HEK293T (cell line): ENCODE results near the gene TGDS.

Experiments used
- CTCF ChIA-PET: fragments of 350-600 bp; formaldehyde crosslinking; extraction: SDS; loops from one replicate; lab custom pipeline; 2021; ENCODE audit warnings: antibody characterized with exemption, inconsistent platforms; lab: Yijun Ruan, JAX
- POLR2A ChIA-PET: fragments of 350-600 bp; formaldehyde crosslinking; extraction: SDS; loops from one replicate; lab custom pipeline; 2020; ENCODE audit warnings: antibody characterized with exemption, inconsistent platforms; lab: Yijun Ruan, JAX
- DNase-seq: peaks from one replicate; pipeline ENCODE4 v3.0.0; 2012; ENCODE audit warnings: mixed read lengths; ENCODE audit errors: extremely low spot score
- ARNT ChIP-seq: fragments of 450-650 bp; IDR thresholded peaks from 2 replicates; pipeline ENCODE4 v1.6.1; 2017; ENCODE audit warnings: mild to moderate bottlenecking
- BHLHE40 ChIP-seq: fragments of 450-650 bp; IDR thresholded peaks from 2 replicates; pipeline ENCODE4 v1.6.1; 2016; ENCODE audit warnings: mild to moderate bottlenecking, moderate library complexity, borderline replicate concordance
- CTBP1 ChIP-seq: fragments of 450-650 bp; IDR thresholded peaks from 2 replicates; pipeline ENCODE4 v1.6.1; 2016; ENCODE audit warnings: borderline replicate concordance
- ELF4 ChIP-seq: fragments of 450-650 bp; IDR thresholded peaks from 2 replicates; pipeline ENCODE4 v1.6.1; 2017; ENCODE audit warnings: antibody characterized with exemption
- FOXA1 ChIP-seq: fragments of 450-650 bp; IDR thresholded peaks from 2 replicates; pipeline ENCODE4 v1.6.1; 2016; ENCODE audit warnings: mild to moderate bottlenecking
- FOXK2 ChIP-seq: fragments of 450-650 bp; IDR thresholded peaks from 2 replicates; pipeline ENCODE4 v1.6.1; 2016; ENCODE audit warnings: mild to moderate bottlenecking
- FOXM1 ChIP-seq: fragments of 450-650 bp; IDR thresholded peaks from 2 replicates; pipeline ENCODE4 v1.6.1; 2017; ENCODE audit warnings: mild to moderate bottlenecking, borderline replicate concordance
- HDGF ChIP-seq: fragments of 450-650 bp; IDR thresholded peaks from 2 replicates; pipeline ENCODE4 v1.6.1; 2017; ENCODE audit warnings: antibody characterized with exemption, borderline replicate concordance
- L3MBTL2 ChIP-seq: fragments of 450-650 bp; conservative IDR thresholded peaks from 2 replicates; pipeline ENCODE4 v1.6.1; 2016; ENCODE audit warnings: mild to moderate bottlenecking
- LEF1 ChIP-seq: fragments of 450-650 bp; IDR thresholded peaks from 2 replicates; pipeline ENCODE4 v1.6.1; 2017; ENCODE audit warnings: mild to moderate bottlenecking, borderline replicate concordance
- NFRKB ChIP-seq: fragments of 450-650 bp; IDR thresholded peaks from 2 replicates; pipeline ENCODE4 v1.6.1; 2016; ENCODE audit warnings: mild to moderate bottlenecking, moderate library complexity
- PKNOX1 ChIP-seq: fragments of 450-650 bp; IDR thresholded peaks from 2 replicates; pipeline ENCODE4 v1.6.1; 2016
- SP1 ChIP-seq: fragments of 450-650 bp; IDR thresholded peaks from 2 replicates; pipeline ENCODE4 v1.6.1; 2017
- SUZ12 ChIP-seq: fragments of 450-650 bp; IDR thresholded peaks from 2 replicates; pipeline ENCODE4 v1.6.1; 2016; ENCODE audit warnings: mild to moderate bottlenecking
- TARDBP ChIP-seq: fragments of 450-650 bp; IDR thresholded peaks from 2 replicates; pipeline ENCODE4 v1.6.1; 2016
- ZNF384 ChIP-seq: fragments of 450-650 bp; IDR thresholded peaks from 2 replicates; pipeline ENCODE4 v1.6.1; 2016

Gene TGDS

DNA sequence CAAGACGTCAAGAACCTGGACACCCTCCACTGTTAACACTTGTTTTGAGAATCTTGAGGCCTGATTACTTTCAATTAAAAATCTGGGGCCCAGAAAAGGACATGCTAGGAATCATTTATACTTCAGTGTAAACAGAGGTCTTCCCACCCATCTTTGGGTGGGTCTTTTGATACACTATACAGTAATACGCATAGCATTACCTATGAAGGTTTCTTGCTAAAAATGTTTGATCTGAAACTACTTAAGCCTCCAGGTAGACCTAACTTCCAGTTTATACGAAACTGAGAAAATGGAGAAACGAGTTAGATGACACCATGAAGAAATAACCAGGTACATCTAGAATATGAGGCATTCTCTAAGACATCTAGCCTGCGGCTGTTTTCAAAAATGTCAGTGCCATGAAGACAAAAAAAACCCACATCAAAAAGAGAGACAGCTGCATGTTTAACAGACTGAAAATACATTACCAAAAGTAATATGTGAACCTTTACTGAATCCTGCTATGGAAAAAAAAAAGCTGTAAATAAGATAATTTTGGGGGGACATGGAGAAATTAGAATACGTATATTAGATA, 36.6 kb downstream of the TGDS start:
- no peak for TF ChIP-seq SP1
- no peak for TF ChIP-seq FOXA1
- TF ChIP-seq ZNF384, result no peak
- no peak for TF ChIP-seq LEF1
- TF ChIP-seq PKNOX1, result no peak
- no peak for TF ChIP-seq TARDBP
- no peak for TF ChIP-seq ARNT
- TF ChIP-seq HDGF, result no peak
- TF ChIP-seq BHLHE40, result no peak
- TF ChIP-seq FOXM1, result no peak
- no peak for TF ChIP-seq NFRKB
- no peak for TF ChIP-seq SUZ12
- no peak for TF ChIP-seq FOXK2
- no peak for TF ChIP-seq ELF4
- POLR2A ChIA-PET, result interaction anchor here (2.0 kb wide), 1 partner anchor 9 kb away, joined by 18 read pairs; no protein-coding TSS in a partner anchor
- no peak for DNase-seq
- CTCF ChIA-PET, result no interaction called here

- DNase-seq, result no peak
- CTCF ChIA-PET, result no interaction called here
- POLR2A ChIA-PET, result no interaction called here
- TF ChIP-seq BHLHE40 (no peak), FOXK2 (no peak), SP1 (no peak), ARNT (no peak), LEF1 (no peak), ELF4 (no peak), HDGF (no peak), CTBP1 (no peak), ZNF384 (no peak), L3MBTL2 (no peak), PKNOX1 (no peak), SUZ12 (no peak), TARDBP (no peak)
Observed at GRCh38 chr13:94558716-94559115, 37.2 kb downstream of the TGDS start.

- DNase-seq, result no peak
- no peak for TF ChIP-seq ELF4
- TF ChIP-seq LEF1, result no peak
- no peak for TF ChIP-seq FOXK2
- TF ChIP-seq TARDBP, result no peak
- TF ChIP-seq ZNF384, result no peak
- TF ChIP-seq SUZ12, result no peak
- TF ChIP-seq ARNT, result no peak
- TF ChIP-seq FOXA1, result no peak
- no peak for TF ChIP-seq HDGF
- TF ChIP-seq PKNOX1, result no peak
- no peak for TF ChIP-seq CTBP1
- TF ChIP-seq SP1, result no peak
- no peak for TF ChIP-seq FOXM1
- no peak for TF ChIP-seq NFRKB
- POLR2A ChIA-PET, result no interaction called here
- CTCF ChIA-PET, result interaction anchor here (1.6 kb wide), 1 partner anchor 8 kb away, joined by 4 read pairs; no protein-coding TSS in a partner anchor
Observed at GRCh38 chr13:94557684-94558235, 38.2 kb downstream of the TGDS start.

DNA sequence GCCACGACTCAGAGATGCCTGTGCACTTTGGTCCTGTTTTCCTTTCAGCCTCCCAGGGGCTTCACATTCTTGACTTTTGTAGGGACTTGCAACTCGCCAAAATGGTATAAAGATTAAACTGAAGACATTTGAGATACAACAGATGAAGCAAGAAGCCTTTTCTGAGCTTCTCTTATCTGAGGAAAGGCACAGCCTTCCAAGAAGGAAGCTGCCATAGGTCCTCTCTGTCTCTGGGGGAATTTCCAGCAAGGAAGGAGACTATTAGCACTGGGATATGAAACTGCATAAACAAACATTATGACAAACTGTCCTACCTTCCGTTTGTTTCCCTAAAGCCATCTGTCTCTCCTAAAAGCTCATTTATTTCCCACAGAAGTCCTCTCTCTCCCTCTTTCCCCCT, 39.3 kb downstream of the TGDS start:
- ChIA-PET CTCF (interaction anchor here (1.0 to 1.6 kb wide), 2 partner anchors 9 to 65 kb away, joined by 3 to 4 read pairs; no protein-coding TSS in a partner anchor), POLR2A (interaction anchor here (1.3 to 1.8 kb wide), 2 partner anchors 9 to 39 kb away, joined by 5 to 9 read pairs; partner anchors contain the start of gene TGDS)
- DNase-seq, result no peak
- no peak for TF ChIP-seq HDGF
- no peak for TF ChIP-seq PKNOX1
- no peak for TF ChIP-seq FOXK2
- TF ChIP-seq NFRKB, result no peak
- TF ChIP-seq ARNT, result no peak

DNA sequence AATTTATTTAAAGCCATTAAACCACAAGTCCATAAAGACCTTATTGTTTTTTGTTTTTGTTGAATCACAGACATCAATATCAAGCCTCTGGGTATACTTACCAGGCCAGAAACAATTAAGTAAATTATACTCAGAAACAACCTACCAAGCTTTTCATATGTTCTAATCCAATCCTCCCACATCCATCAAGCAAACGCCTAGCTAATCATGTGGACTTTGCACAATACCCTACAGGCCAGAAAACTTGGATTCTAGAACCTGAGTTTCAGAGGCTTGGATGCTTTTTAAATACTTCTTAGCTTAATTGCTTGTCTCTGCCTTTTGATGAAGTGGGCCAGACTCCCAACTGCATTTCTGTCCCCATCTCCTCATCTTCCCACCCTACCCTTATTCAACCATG, 39.9 kb downstream of the TGDS start:
- TF ChIP-seq ZNF384 (no peak), NFRKB (no peak), L3MBTL2 (no peak), FOXK2 (no peak), ARNT (no peak), SUZ12 (no peak), SP1 (no peak), CTBP1 (no peak), TARDBP (no peak), BHLHE40 (no peak), ELF4 (no peak), FOXM1 (no peak), LEF1 (no peak), HDGF (no peak), FOXA1 (no peak), PKNOX1 (no peak)
- ChIA-PET POLR2A (interaction anchor here (1.3 to 1.8 kb wide), 2 partner anchors 9 to 40 kb away, joined by 5 to 9 read pairs; partner anchors contain the start of gene TGDS), CTCF (interaction anchor here (1.6 kb wide), 1 partner anchor 10 kb away, joined by 4 read pairs; no protein-coding TSS in a partner anchor)
- DNase-seq, result no peak
